ENCODE data around the gene TMC3.

Gene TMC3

DNA sequence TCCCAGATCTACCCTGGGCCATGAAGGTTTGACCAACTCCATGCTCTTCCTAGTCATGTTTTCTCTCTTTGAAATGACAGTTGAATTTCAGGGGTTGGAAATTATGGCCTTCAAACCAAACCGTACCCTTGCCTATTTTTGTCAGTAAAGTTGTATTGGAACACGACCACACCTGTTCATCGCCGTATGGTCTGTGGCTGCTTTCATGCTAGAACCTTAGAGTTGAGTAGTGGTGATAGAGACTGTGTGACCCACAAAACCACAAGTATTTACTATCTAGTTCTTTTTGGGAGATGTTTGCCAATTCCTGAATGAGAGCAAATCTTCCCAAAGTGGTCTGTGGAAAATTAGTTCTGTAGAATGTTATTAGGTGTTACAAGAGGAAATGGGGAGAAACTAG lies 26.1 kb downstream of the TMC3 start:
- H3K36me3 ChIP-seq (ENCODE audit: insufficient read depth, low read length): no peaks in the 10 kb centered on the region
- no peak overlapping the region for H3K9ac ChIP-seq (ENCODE audit: insufficient read length)
- no peak overlapping the region for H3K4me3 ChIP-seq
- no peak for TF ChIP-seq POLR2AphosphoS5 (IDR thresholded peaks at IDR 0.05; ENCODE audit: borderline replicate concordance, low read depth, low read length)
- no peak for TF ChIP-seq FOXP2 (optimal IDR thresholded peaks at IDR 0.05; ENCODE audit: control extremely low read depth, extremely low read length, insufficient read depth)
- TF ChIP-seq EZH2 (IDR thresholded peaks at IDR 0.05): no peak
- H3K9me3 ChIP-seq (ENCODE audit: low read depth, low read length): no peaks in the 10 kb centered on the region
- no peak overlapping the region for H3K27ac ChIP-seq
- no peak for DNase-seq (ENCODE audit: low read depth, low spot score)

DNA sequence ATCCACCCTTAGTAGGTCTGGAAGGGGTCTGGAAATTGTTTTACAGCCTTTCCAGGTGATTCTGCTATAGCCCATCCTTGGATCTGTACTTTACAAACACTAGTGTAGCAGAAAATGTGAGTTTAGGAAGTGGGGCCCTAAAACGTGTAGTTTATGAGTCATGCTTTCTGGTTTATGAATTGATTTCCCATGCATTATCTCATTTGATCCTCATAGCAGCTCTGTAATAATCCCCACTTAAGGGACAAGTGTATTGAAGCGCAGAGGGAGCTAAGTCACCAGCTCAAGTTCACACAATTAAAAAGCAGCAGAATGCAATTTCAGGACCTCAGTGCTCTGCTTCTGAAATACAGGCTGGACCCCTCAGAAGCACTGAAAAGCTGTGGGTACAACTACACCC lies 27.4 kb downstream of the TMC3 start:
- no peak for DNase-seq (ENCODE audit: low read depth, low spot score)
- TF ChIP-seq FOXP2 (optimal IDR thresholded peaks at IDR 0.05; ENCODE audit: control extremely low read depth, extremely low read length, insufficient read depth) (no peak), POLR2AphosphoS5 (IDR thresholded peaks at IDR 0.05; ENCODE audit: borderline replicate concordance, low read depth, low read length) (no peak), EZH2 (IDR thresholded peaks at IDR 0.05) (no peak)

DNA sequence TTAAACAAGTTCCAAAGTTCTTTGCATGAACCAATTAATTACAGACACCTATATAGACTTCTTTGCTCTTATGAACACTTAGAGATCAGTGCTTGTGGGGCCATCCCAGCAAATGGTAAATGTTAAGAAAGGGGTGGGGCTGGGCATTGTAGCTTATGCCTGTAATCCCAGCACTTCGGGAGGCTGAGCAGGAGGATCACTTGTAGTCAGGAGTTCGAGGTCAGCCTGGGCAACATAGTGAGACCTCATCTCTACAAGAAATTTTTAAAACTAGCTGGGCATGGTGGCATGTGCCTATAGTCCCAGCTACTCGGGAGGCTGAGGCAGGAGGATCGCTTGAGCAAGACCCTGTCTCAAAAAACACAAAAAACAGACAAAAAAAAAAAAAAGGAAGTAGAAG lies 30.6 kb downstream of the TMC3 start:
- DNase-seq (ENCODE audit: low read depth, low spot score): no peak
- no peak overlapping the region for H3K4me3 ChIP-seq
- H3K36me3 ChIP-seq (ENCODE audit: insufficient read depth, low read length): no peaks in the 10 kb centered on the region
- no peaks in the 10 kb centered on the region for H3K9me3 ChIP-seq (ENCODE audit: low read depth, low read length)
- no peak overlapping the region for H3K27ac ChIP-seq
- TF ChIP-seq FOXP2 (optimal IDR thresholded peaks at IDR 0.05; ENCODE audit: control extremely low read depth, extremely low read length, insufficient read depth): no peak
- no peak for TF ChIP-seq EZH2 (IDR thresholded peaks at IDR 0.05)
- TF ChIP-seq POLR2AphosphoS5 (IDR thresholded peaks at IDR 0.05; ENCODE audit: borderline replicate concordance, low read depth, low read length): no peak
- no peak overlapping the region for H3K9ac ChIP-seq (ENCODE audit: insufficient read length)

More for the DNA sequence above, 27.4 kb downstream of the TMC3 start:
- H3K9me3 ChIP-seq (ENCODE audit: low read depth, low read length): no peaks in the 10 kb centered on the region
- no peak overlapping the region for H3K4me3 ChIP-seq
- no peak overlapping the region for H3K27ac ChIP-seq
- no peak overlapping the region for H3K9ac ChIP-seq (ENCODE audit: insufficient read length)
- H3K36me3 ChIP-seq (ENCODE audit: insufficient read depth, low read length): no peaks in the 10 kb centered on the region

- H3K4me3 ChIP-seq: no peak overlapping the region
- H3K9ac ChIP-seq (ENCODE audit: insufficient read length): no peak overlapping the region
- TF ChIP-seq EZH2 (IDR thresholded peaks at IDR 0.05) (no peak), FOXP2 (optimal IDR thresholded peaks at IDR 0.05; ENCODE audit: control extremely low read depth, extremely low read length, insufficient read depth) (no peak), POLR2AphosphoS5 (IDR thresholded peaks at IDR 0.05; ENCODE audit: borderline replicate concordance, low read depth, low read length) (no peak)
- no peak overlapping the region for H3K27ac ChIP-seq
- H3K36me3 ChIP-seq (ENCODE audit: insufficient read depth, low read length): no peaks in the 10 kb centered on the region
- DNase-seq (ENCODE audit: low read depth, low spot score): no peak
- H3K9me3 ChIP-seq (ENCODE audit: low read depth, low read length): no peaks in the 10 kb centered on the region
Observed at GRCh38 chr15:81341351-81341750, 32.7 kb downstream of the TMC3 start.

DNA sequence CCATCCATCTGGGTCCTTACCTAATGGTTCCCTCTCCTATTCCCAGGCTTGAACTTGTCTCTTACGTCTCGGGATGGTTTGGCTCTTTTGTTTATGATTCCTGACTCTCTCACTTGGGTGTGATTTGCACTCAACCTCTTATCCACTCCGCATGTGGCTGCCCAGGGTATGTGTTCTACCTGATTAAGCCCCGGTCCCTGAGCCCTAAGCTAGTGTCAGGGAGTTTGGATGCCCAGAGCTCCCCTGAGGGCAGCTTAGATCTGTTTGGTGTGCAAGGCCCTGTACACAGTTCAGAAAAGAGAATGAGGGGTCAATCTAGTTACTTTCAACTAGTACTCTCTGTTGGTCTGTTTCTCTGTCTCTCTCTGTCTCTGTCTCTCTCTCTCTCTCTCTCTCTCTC lies 34.2 kb downstream of the TMC3 start:
- H3K27ac ChIP-seq: no peak overlapping the region
- H3K4me3 ChIP-seq: no peak overlapping the region
- no peak overlapping the region for H3K9ac ChIP-seq (ENCODE audit: insufficient read length)
- H3K9me3 ChIP-seq (ENCODE audit: low read depth, low read length): no peaks in the 10 kb centered on the region
- no peaks in the 10 kb centered on the region for H3K36me3 ChIP-seq (ENCODE audit: insufficient read depth, low read length)
- no peak for TF ChIP-seq EZH2 (IDR thresholded peaks at IDR 0.05)
- TF ChIP-seq POLR2AphosphoS5 (IDR thresholded peaks at IDR 0.05; ENCODE audit: borderline replicate concordance, low read depth, low read length): no peak
- no peak for DNase-seq (ENCODE audit: low read depth, low spot score)

DNA sequence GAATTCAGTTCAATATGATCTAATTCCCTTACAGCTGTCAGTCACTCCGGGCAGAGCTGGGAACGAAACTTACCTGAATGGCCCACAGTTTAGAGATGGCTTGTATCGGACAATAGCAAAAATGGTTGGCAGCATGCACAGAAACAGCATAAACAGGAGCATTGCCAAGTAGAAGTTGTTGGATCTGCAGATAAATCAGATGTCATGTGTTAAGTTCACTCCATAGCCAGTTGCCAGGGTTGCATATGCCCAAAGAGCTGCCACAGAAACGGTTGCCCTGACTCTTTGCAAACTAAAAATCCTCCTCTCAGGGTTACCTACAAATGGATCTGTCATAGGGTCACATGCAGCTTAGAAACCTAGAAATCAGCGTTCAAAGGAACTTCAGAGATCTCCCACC lies 34.7 kb downstream of the TMC3 start:
- H3K36me3 ChIP-seq (ENCODE audit: insufficient read depth, low read length): no peaks in the 10 kb centered on the region
- H3K9me3 ChIP-seq (ENCODE audit: low read depth, low read length): no peaks in the 10 kb centered on the region
- no peak overlapping the region for H3K27ac ChIP-seq
- TF ChIP-seq FOXP2 (optimal IDR thresholded peaks at IDR 0.05; ENCODE audit: control extremely low read depth, extremely low read length, insufficient read depth) (no peak), POLR2AphosphoS5 (IDR thresholded peaks at IDR 0.05; ENCODE audit: borderline replicate concordance, low read depth, low read length) (no peak), EZH2 (IDR thresholded peaks at IDR 0.05) (no peak)
- DNase-seq (ENCODE audit: low read depth, low spot score): no peak
- H3K4me3 ChIP-seq: no peak overlapping the region
- H3K9ac ChIP-seq (ENCODE audit: insufficient read length): no peak overlapping the region

GRCh38 chr15:81338170-81339007 lies 35.6 kb downstream of the TMC3 start:
- Histone ChIP-seq H3K4me3 (no peak overlapping the region), H3K36me3 (ENCODE audit: insufficient read depth, low read length) (no peaks in the 10 kb centered on the region)
- no peak for DNase-seq (ENCODE audit: low read depth, low spot score)

DNA sequence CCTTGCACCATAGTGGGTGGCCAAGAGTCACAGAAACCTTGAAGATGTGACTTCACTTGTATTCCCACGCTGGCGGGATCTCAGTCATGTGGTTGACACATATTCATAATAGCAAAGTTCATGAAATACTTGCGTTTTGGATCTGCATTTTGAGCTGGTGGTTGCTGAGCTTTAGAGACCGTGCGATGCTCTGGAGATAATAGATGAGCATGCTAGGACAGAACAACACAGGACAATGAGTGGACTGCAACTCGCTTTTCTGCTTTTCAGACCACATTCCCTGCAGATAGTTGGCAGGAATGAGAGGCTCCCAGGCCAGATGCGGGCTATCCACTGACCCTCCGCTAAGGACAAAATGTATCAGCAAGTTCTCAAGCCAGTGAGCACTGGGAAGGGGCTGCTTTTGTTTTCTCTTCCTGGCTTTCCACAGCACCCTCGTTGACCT lies 36.3 kb downstream of the TMC3 start:
- H3K9ac ChIP-seq (ENCODE audit: insufficient read length): no peak overlapping the region
- no peak for TF ChIP-seq FOXP2 (optimal IDR thresholded peaks at IDR 0.05; ENCODE audit: control extremely low read depth, extremely low read length, insufficient read depth)
- no peak for TF ChIP-seq EZH2 (IDR thresholded peaks at IDR 0.05)
- TF ChIP-seq POLR2AphosphoS5 (IDR thresholded peaks at IDR 0.05; ENCODE audit: borderline replicate concordance, low read depth, low read length): no peak
- H3K9me3 ChIP-seq (ENCODE audit: low read depth, low read length): no peaks in the 10 kb centered on the region
- H3K27ac ChIP-seq: no peak overlapping the region
- H3K36me3 ChIP-seq (ENCODE audit: insufficient read depth, low read length): no peaks in the 10 kb centered on the region
- H3K4me3 ChIP-seq: no peak overlapping the region
- DNase-seq (ENCODE audit: low read depth, low spot score): no peak

More at GRCh38 chr15:81338170-81339007, 35.6 kb downstream of the TMC3 start:
- TF ChIP-seq FOXP2 (optimal IDR thresholded peaks at IDR 0.05; ENCODE audit: control extremely low read depth, extremely low read length, insufficient read depth) (no peak), EZH2 (IDR thresholded peaks at IDR 0.05) (no peak), POLR2AphosphoS5 (IDR thresholded peaks at IDR 0.05; ENCODE audit: borderline replicate concordance, low read depth, low read length) (no peak)
- no peak overlapping the region for H3K9ac ChIP-seq (ENCODE audit: insufficient read length)
- H3K27ac ChIP-seq: no peak overlapping the region
- H3K9me3 ChIP-seq (ENCODE audit: low read depth, low read length): no peaks in the 10 kb centered on the region

Data from SK-N-MC (cell line).